ENCODE measurements around the gene MYLK.

The MYLK gene

GRCh38 chr3:123634149-123635051, 249.7 kb downstream of the MYLK start:
- Histone ChIP-seq H3K4me3 (ENCODE audit: low read depth in 1 of 2, low read length in 1 of 2) (no peak overlapping the region), H3K36me3 (no peaks in the 10 kb centered on the region), H3K27ac (no peak overlapping the region)

GRCh38 chr3:123633530-123633929, 250.6 kb downstream of the MYLK start:
- TF ChIP-seq CTCF (IDR thresholded peaks at IDR 0.05): no peak
- Histone ChIP-seq H3K4me1 (ENCODE audit: control insufficient read depth in 1 of 2, insufficient read depth in 1 of 2, low read depth in 1 of 2, low read length in 1 of 2) (no peaks in the 10 kb centered on the region), H3K9me3 (no peaks in the 10 kb centered on the region), H3K27me3 (no peaks in the 10 kb centered on the region), H3K4me3 (ENCODE audit: low read depth in 1 of 2, low read length in 1 of 2) (no peak overlapping the region), H3K36me3 (no peaks in the 10 kb centered on the region), H3K27ac (no peak overlapping the region)

More at GRCh38 chr3:123634149-123635051, 249.7 kb downstream of the MYLK start:
- no peak for TF ChIP-seq CTCF (IDR thresholded peaks at IDR 0.05)
- Histone ChIP-seq H3K4me1 (ENCODE audit: control insufficient read depth in 1 of 2, insufficient read depth in 1 of 2, low read depth in 1 of 2, low read length in 1 of 2) (no peaks in the 10 kb centered on the region), H3K27me3 (no peaks in the 10 kb centered on the region), H3K9me3 (no peaks in the 10 kb centered on the region)

GRCh38 chr3:123632161-123632655, 251.9 kb downstream of the MYLK start:
- no peaks in the 10 kb centered on the region for H3K4me1 ChIP-seq (ENCODE audit: control insufficient read depth in 1 of 2, insufficient read depth in 1 of 2, low read depth in 1 of 2, low read length in 1 of 2)
- H3K27me3 ChIP-seq: no peaks in the 10 kb centered on the region
- no peaks in the 10 kb centered on the region for H3K36me3 ChIP-seq
- no peak overlapping the region for H3K27ac ChIP-seq
- no peak for TF ChIP-seq CTCF (IDR thresholded peaks at IDR 0.05)
- no peaks in the 10 kb centered on the region for H3K9me3 ChIP-seq
- H3K4me3 ChIP-seq (ENCODE audit: low read depth in 1 of 2, low read length in 1 of 2): no peak overlapping the region

GRCh38 chr3:123629747-123630047, 254.4 kb downstream of the MYLK start:
- no peak overlapping the region for H3K4me3 ChIP-seq (ENCODE audit: low read depth in 1 of 2, low read length in 1 of 2)
- no peaks in the 10 kb centered on the region for H3K27me3 ChIP-seq
- H3K36me3 ChIP-seq: no peaks in the 10 kb centered on the region
- no peaks in the 10 kb centered on the region for H3K9me3 ChIP-seq
- TF ChIP-seq CTCF (IDR thresholded peaks at IDR 0.05): no peak
- no peak overlapping the region for H3K27ac ChIP-seq
- no peaks in the 10 kb centered on the region for H3K4me1 ChIP-seq (ENCODE audit: control insufficient read depth in 1 of 2, insufficient read depth in 1 of 2, low read depth in 1 of 2, low read length in 1 of 2)

GRCh38 chr3:123628996-123629746, 255.0 kb downstream of the MYLK start:
- no peaks in the 10 kb centered on the region for H3K4me1 ChIP-seq (ENCODE audit: control insufficient read depth in 1 of 2, insufficient read depth in 1 of 2, low read depth in 1 of 2, low read length in 1 of 2)
- no peaks in the 10 kb centered on the region for H3K27me3 ChIP-seq
- no peak overlapping the region for H3K27ac ChIP-seq
- TF ChIP-seq CTCF (IDR thresholded peaks at IDR 0.05): no peak
- no peak overlapping the region for H3K4me3 ChIP-seq (ENCODE audit: low read depth in 1 of 2, low read length in 1 of 2)
- H3K36me3 ChIP-seq: no peaks in the 10 kb centered on the region
- no peaks in the 10 kb centered on the region for H3K9me3 ChIP-seq
